OCI-LY1 (cell line): Measurements from ENCODE around the gene PHLPP1.

Experiments
- H2AFZ ChIP-seq: fragments of 200-600 bp; sonication (generic), shearing (Covaris generic); 2 replicates; pipeline ENCODE4 v1.6.0; 2014; ENCODE audit warnings: antibody characterized with exemption, mild to moderate bottlenecking, low read length
- H3F3A ChIP-seq: fragments of 200-600 bp; sonication (generic), shearing (Covaris generic); 2 replicates; pipeline ENCODE4 v1.6.0; 2014; ENCODE audit warnings: mild to moderate bottlenecking, antibody characterized with exemption, low read length, moderate library complexity; ENCODE audit not compliant: insufficient read depth
- H3K27ac ChIP-seq: fragments of 200-600 bp; sonication (generic); 2 replicates; pipeline ENCODE4 v1.5.1; 2014; ENCODE audit warnings: low read length, mixed run types, mild to moderate bottlenecking, low read depth; ENCODE audit not compliant: poor library complexity, severe bottlenecking
- H3K27me3 ChIP-seq: fragments of 200-600 bp; sonication (generic); 2 replicates; pipeline ENCODE4 v1.6.0; 2014; ENCODE audit warnings: antibody characterized with exemption, mild to moderate bottlenecking, low read length, moderate library complexity; ENCODE audit not compliant: insufficient read depth
- H3K36me3 ChIP-seq: fragments of 200-600 bp; sonication (generic); 2 replicates; pipeline ENCODE4 v1.6.1; 2014; ENCODE audit warnings: mild to moderate bottlenecking, antibody characterized with exemption, low read length, moderate library complexity, mixed read lengths; ENCODE audit not compliant: insufficient read depth
- H3K4me1 ChIP-seq: fragments of 200-600 bp; sonication (generic); 2 replicates; pipeline ENCODE4 v1.5.1; 2014; ENCODE audit warnings: mild to moderate bottlenecking, low read length, moderate library complexity; ENCODE audit not compliant: insufficient read depth, severe bottlenecking
- H3K4me2 ChIP-seq: fragments of 200-600 bp; sonication (generic), shearing (Covaris generic); 2 replicates; pipeline ENCODE4 v1.6.1; 2014; ENCODE audit warnings: low read length
- H3K4me3 ChIP-seq: fragments of 200-600 bp; sonication (generic); 2 replicates; pipeline ENCODE4 v1.5.1; 2014; ENCODE audit warnings: low read length, low read depth, mild to moderate bottlenecking, mixed read lengths; ENCODE audit not compliant: poor library complexity, severe bottlenecking
- H3K79me2 ChIP-seq: fragments of 200-600 bp; shearing (Covaris generic); 2 replicates; pipeline ENCODE4 v1.6.1; 2016; ENCODE audit warnings: mixed run types, low read length, mixed read lengths; ENCODE audit not compliant: insufficient read depth
- H3K9ac ChIP-seq: fragments of 200-600 bp; sonication (generic), shearing (Covaris generic); 2 replicates; pipeline ENCODE4 v1.6.1; 2014; ENCODE audit warnings: mild to moderate bottlenecking, low read length, mixed read lengths
- H3K9me2 ChIP-seq: fragments of 200-600 bp; sonication (generic), shearing (Covaris generic); 2 replicates; pipeline ENCODE4 v1.6.1; 2014; ENCODE audit warnings: low read depth, mild to moderate bottlenecking, low read length, mixed read lengths
- H3K9me3 ChIP-seq: fragments of 200-600 bp; shearing (Covaris generic); 2 replicates; pipeline ENCODE4 v1.6.1; 2014; ENCODE audit warnings: low read length, mixed read lengths
- H4K20me1 ChIP-seq: fragments of 200-600 bp; sonication (generic), shearing (Covaris generic); 2 replicates; pipeline ENCODE4 v1.6.0; 2016; ENCODE audit warnings: mild to moderate bottlenecking, low read length; ENCODE audit not compliant: insufficient read depth
- EZH2 ChIP-seq: fragments of 200-600 bp; sonication (generic), shearing (Covaris generic); IDR thresholded peaks from 2 replicates; pipeline ENCODE4 v1.8.0; 2017; ENCODE audit warnings: borderline replicate concordance, mixed run types, mild to moderate bottlenecking, antibody characterized with exemption, low read length, moderate library complexity, mixed read lengths
- TF ChIP-seq, protein P1 (sequence below): fragments of 200-600 bp; sonication (generic), shearing (Covaris generic); IDR thresholded peaks from 2 replicates; pipeline ENCODE4 v1.5.1; 2017; ENCODE audit warnings: mild to moderate bottlenecking, antibody characterized with exemption, low read length, moderate library complexity, mixed read lengths

Gene PHLPP1

DNA sequence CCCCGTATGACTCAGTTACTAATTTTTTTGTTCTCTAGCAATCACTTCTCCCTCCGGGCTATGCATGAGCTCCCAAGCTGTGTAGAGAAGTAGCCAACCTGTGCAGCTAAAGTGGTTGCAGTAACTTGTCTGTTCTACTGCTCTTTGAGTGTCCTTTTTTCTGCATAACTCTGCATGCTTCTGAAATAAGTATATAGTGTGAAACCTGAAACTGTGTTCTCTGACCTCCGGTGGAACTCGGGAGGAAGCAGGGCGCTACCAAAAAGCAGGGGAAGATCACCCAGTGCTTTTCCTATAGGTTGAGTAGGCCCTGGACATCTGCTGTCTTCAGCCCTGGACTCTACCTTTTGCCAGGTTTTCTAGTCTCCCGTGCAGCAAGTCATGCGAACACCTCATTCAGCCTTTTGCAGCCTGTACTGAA lies 47.8 kb downstream of the PHLPP1 start:
- Histone ChIP-seq H3K27me3 (no peaks in the 10 kb centered on the region), H3K27ac (no peak overlapping the region), H3K4me2 (no peak overlapping the region), H3K4me1 (peaks cover 16% of the 10 kb centered on the region), H3K9me2 (no peaks in the 10 kb centered on the region), H4K20me1 (no peaks in the 10 kb centered on the region), H3K9ac (no peak overlapping the region), H3F3A (no peaks in the 10 kb centered on the region), H3K79me2 (0 out of 2 replicates have a peak, but pooled peaks cover 5% of the 10 kb centered on the region), H3K4me3 (no peak overlapping the region), H2AFZ (no peak overlapping the region), H3K9me3 (no peaks in the 10 kb centered on the region), H3K36me3 (no peaks in the 10 kb centered on the region)
- TF ChIP-seq, protein P1, sequence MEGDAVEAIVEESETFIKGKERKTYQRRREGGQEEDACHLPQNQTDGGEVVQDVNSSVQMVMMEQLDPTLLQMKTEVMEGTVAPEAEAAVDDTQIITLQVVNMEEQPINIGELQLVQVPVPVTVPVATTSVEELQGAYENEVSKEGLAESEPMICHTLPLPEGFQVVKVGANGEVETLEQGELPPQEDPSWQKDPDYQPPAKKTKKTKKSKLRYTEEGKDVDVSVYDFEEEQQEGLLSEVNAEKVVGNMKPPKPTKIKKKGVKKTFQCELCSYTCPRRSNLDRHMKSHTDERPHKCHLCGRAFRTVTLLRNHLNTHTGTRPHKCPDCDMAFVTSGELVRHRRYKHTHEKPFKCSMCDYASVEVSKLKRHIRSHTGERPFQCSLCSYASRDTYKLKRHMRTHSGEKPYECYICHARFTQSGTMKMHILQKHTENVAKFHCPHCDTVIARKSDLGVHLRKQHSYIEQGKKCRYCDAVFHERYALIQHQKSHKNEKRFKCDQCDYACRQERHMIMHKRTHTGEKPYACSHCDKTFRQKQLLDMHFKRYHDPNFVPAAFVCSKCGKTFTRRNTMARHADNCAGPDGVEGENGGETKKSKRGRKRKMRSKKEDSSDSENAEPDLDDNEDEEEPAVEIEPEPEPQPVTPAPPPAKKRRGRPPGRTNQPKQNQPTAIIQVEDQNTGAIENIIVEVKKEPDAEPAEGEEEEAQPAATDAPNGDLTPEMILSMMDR = no peak

DNA sequence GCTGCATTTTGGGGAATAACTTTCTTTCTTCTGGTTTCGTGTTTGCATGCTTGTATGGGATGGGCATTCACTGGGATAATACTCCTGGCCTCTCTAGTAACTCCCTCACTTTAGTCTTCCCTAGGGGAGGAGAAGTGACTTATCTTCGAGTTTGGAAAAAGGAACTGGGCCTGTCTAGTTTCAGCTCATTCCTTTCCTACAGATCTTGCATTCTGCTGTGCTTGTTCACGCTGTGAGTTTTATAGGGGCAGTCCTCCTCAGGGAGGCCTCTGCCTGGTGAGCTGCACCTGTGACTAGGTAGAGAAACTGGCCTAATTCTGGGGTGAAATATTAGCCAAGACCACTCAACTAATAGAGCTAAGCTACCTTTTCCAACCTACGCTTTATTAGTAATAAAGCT lies 50.9 kb downstream of the PHLPP1 start:
- Histone ChIP-seq H3K9me2 (no peaks in the 10 kb centered on the region), H3K79me2 (no peaks in the 10 kb centered on the region), H3K4me3 (no peak overlapping the region), H3K36me3 (no peaks in the 10 kb centered on the region), H3K4me2 (no peak overlapping the region), H3F3A (no peaks in the 10 kb centered on the region), H2AFZ (no peak overlapping the region), H3K9me3 (no peaks in the 10 kb centered on the region), H3K4me1 (peaks cover 12% of the 10 kb centered on the region), H4K20me1 (no peaks in the 10 kb centered on the region), H3K27me3 (no peaks in the 10 kb centered on the region), H3K27ac (no peak overlapping the region), H3K9ac (no peak overlapping the region)
- no peak for TF ChIP-seq EZH2
- TF ChIP-seq, protein P1 = no peak

DNA sequence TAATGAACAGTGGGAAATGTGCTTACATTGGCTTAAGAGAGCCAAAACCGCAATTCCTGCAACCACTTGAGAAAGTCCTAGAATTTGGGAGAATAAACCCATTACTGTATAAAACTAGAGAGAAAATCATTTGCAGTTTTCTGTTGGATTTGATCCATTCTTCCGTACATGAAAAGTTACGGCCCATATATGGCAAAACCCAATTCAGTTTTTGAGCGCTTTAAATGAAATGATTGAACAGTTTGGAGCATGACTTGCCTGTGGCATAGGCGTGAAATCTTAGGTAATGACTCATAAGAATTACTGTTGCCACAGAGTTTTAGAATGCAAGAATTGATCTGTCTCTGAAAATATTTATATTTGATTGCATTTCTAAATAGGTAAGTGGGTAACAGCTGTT lies 52.0 kb downstream of the PHLPP1 start:
- Histone ChIP-seq H3K4me3 (no peak overlapping the region), H3K79me2 (no peaks in the 10 kb centered on the region), H3K4me2 (no peak overlapping the region)

More for the DNA sequence above, 52.0 kb downstream of the PHLPP1 start:
- Histone ChIP-seq H3K9me2 (no peaks in the 10 kb centered on the region), H3F3A (no peaks in the 10 kb centered on the region), H3K27me3 (no peaks in the 10 kb centered on the region), H3K9me3 (no peaks in the 10 kb centered on the region), H3K4me1 (peaks cover 19% of the 10 kb centered on the region), H3K36me3 (no peaks in the 10 kb centered on the region), H3K27ac (no peak overlapping the region), H2AFZ (no peak overlapping the region), H4K20me1 (no peaks in the 10 kb centered on the region), H3K9ac (no peak overlapping the region)
- TF ChIP-seq, protein P1 = no peak
- TF ChIP-seq EZH2 = no peak
